HG03025 (cell line): ENCODE data around the gene GATA1.

Experiments used
- ATAC-seq: cut with Tn5 transposase; IDR thresholded peaks from one replicate; pipeline ENCODE4 v1.9.1; 2021; ENCODE audit warnings: mild to moderate bottlenecking, moderate library complexity; ENCODE audit not compliant: unreplicated experiment, low FRiP score

Gene GATA1

GRCh38 chrX:48839686-48840085, 53.3 kb downstream of the GATA1 start:
- no peak for ATAC-seq
